ENCODE data around the gene MXD1. TPM values are rescaled to one million over a fixed set of nuclear protein-coding genes. Genes with fewer than 3 reads are reported as not detected.

MXD1 gene
- total RNA-seq, 1 donor from 2014 or later: 3.3 TPM

DNA sequence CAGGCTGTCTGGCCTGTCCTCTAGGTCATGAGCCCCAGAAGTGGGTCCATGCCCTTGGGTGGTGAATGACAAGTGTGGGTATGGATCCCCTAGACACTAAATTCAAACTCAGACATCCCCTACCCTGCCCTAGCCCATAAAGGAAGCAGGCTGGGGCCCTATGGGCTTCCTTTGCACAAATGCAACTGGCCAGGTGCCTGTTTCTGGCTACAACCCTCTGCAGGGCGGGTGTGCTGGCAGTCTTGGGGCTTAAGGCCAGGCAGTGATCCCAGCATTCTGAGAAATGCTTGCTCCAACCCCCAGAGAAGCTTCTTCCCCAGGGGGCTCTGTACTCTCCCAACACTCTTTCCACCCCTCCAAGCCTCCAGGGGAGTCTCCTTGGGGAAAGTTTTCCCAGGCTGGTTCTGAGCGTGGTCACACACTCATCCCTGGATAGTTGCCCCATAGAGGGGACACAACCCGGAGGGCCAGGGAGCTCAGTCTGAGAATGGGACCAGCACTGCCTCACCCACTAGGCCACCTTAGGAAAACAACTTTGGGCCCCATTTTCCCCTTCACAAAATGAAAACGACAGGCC lies 63.1 kb downstream of the MXD1 start:
- H3K27me3 Mint-ChIP-seq (ENCODE audit: unreplicated experiment): peaks cover 3% of the 10 kb centered on the region
- H3K27ac Mint-ChIP-seq (ENCODE audit: unreplicated experiment): no peak overlapping the region
- peaks cover under 1% of the 10 kb centered on the region for H3K36me3 Mint-ChIP-seq (ENCODE audit: low read depth, unreplicated experiment)
- H3K4me3 Mint-ChIP-seq (ENCODE audit: unreplicated experiment): no peak overlapping the region
- no peaks in the 10 kb centered on the region for H3K4me1 Mint-ChIP-seq (ENCODE audit: unreplicated experiment)
- TF ChIP-seq, protein P1, sequence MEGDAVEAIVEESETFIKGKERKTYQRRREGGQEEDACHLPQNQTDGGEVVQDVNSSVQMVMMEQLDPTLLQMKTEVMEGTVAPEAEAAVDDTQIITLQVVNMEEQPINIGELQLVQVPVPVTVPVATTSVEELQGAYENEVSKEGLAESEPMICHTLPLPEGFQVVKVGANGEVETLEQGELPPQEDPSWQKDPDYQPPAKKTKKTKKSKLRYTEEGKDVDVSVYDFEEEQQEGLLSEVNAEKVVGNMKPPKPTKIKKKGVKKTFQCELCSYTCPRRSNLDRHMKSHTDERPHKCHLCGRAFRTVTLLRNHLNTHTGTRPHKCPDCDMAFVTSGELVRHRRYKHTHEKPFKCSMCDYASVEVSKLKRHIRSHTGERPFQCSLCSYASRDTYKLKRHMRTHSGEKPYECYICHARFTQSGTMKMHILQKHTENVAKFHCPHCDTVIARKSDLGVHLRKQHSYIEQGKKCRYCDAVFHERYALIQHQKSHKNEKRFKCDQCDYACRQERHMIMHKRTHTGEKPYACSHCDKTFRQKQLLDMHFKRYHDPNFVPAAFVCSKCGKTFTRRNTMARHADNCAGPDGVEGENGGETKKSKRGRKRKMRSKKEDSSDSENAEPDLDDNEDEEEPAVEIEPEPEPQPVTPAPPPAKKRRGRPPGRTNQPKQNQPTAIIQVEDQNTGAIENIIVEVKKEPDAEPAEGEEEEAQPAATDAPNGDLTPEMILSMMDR (IDR thresholded peaks at IDR 0.05; ENCODE audit: unreplicated experiment): no peak
- DNase-seq (ENCODE audit: low spot score): no peak
- H3K9me3 Mint-ChIP-seq (ENCODE audit: unreplicated experiment): no peaks in the 10 kb centered on the region

DNA sequence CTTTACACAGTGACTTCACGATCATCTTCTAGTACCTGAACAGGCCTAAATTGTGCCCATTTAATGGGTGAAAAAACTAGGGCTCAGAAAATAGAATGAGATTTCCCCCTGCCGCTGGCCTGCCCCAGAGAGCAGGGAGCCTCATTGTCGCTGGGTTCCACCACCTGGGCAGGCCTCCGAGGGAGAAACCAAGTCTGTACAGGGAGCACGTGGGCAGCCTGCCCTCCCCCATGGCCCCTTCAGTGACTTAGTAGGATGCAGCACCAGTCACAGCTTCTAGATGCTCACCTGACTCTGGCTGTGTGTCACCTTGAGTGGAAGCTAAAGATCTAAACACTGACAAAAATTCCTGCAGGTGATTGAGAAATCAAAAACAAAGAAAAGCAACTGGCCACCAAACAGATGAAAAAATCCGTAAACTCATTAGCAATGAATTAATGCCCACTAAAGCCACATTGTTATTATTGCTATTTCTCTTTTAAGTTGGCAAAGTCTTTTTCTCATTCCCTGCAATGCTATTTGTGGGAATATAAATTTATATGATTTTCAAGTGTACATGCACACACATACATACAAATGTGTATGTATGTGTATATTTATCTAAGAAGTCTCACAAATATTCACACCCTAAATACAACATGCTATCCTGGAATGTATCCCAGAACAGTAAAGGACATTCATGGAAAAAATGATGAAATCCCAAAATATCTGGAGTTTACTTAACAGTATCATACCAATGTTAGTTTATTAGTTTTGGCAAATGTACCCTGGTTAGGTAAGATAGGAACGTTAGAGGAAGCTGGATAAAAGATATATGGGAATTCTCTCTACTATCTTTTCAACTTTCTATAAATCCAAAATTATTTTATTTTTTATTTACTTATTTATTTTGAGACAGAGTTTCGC lies 65.2 kb downstream of the MXD1 start:
- no peak overlapping the region for H3K4me3 Mint-ChIP-seq (ENCODE audit: unreplicated experiment)
- no peak for DNase-seq (ENCODE audit: low spot score)
- H3K27me3 Mint-ChIP-seq (ENCODE audit: unreplicated experiment): peaks cover 6% of the 10 kb centered on the region
- H3K9me3 Mint-ChIP-seq (ENCODE audit: unreplicated experiment): no peaks in the 10 kb centered on the region
- peaks cover 5% of the 10 kb centered on the region for H3K36me3 Mint-ChIP-seq (ENCODE audit: low read depth, unreplicated experiment)
- H3K27ac Mint-ChIP-seq (ENCODE audit: unreplicated experiment): no peak overlapping the region
- H3K4me1 Mint-ChIP-seq (ENCODE audit: unreplicated experiment): peaks cover 5% of the 10 kb centered on the region
- TF ChIP-seq, protein P1 (IDR thresholded peaks at IDR 0.05; ENCODE audit: unreplicated experiment): no peak

DNA sequence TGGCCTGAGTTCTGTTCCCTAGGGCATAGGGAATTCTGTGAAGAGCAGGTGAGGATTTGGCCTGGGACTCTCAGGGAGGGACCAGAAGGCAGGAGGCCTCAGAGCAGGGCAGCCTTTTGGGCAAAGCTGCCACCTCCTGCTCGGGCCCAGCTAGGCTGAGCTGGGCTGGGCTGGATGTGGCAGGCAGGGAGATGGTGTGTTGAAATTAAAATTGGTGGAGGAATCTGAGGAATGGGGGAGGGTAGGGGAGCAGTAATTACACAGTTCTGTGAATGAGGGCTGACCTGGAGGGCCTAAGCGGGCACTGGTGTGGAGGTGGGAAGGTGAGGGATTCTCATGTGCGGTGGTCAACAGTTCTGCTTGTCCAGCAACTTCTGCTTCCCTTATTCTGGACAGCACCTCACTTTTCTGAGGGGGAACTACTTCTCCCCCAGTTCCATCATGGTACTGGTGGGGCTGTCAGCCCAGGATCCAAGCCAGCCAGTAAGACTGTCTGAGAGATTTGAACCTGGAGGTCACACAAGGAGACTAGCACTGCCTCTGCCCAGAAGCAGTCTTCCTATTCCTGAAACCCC lies 68.6 kb downstream of the MXD1 start:
- Mint-ChIP-seq H3K4me1 (ENCODE audit: unreplicated experiment) (peaks cover 8% of the 10 kb centered on the region), H3K27ac (ENCODE audit: unreplicated experiment) (peak overlapping the region; percentile 54), H3K36me3 (ENCODE audit: low read depth, unreplicated experiment) (peaks cover 6% of the 10 kb centered on the region), H3K9me3 (ENCODE audit: unreplicated experiment) (no peaks in the 10 kb centered on the region), H3K4me3 (ENCODE audit: unreplicated experiment) (no peak overlapping the region), H3K27me3 (ENCODE audit: unreplicated experiment) (peaks cover 8% of the 10 kb centered on the region)
- TF ChIP-seq, protein P1 (IDR thresholded peaks at IDR 0.05; ENCODE audit: unreplicated experiment): no peak
- no peak for DNase-seq (ENCODE audit: low spot score)

DNA sequence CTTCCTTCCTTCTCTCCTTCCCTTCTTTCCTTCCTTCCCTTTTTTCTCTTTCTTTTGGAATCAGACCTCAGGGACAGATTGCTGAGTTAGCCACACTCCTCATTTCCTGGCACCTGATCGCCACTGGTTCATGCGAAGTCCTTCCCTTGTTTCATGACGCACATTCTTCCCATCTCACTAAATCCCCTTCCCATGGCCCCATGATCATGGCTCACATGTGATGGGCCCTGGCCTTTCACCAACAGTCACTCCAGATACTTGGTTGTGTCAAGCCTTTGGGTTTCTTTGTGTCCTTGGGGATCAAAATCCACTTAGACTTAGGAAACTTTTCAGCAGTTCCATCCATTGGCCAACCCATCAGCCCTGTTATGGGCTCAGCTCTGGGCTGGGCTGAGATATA lies 70.3 kb downstream of the MXD1 start:
- H3K9me3 Mint-ChIP-seq (ENCODE audit: unreplicated experiment): no peaks in the 10 kb centered on the region
- H3K27me3 Mint-ChIP-seq (ENCODE audit: unreplicated experiment): peaks cover 8% of the 10 kb centered on the region
- H3K4me3 Mint-ChIP-seq (ENCODE audit: unreplicated experiment): peak overlapping the region; percentile 53
- TF ChIP-seq, protein P1 (IDR thresholded peaks at IDR 0.05; ENCODE audit: unreplicated experiment): no peak
- peaks cover 8% of the 10 kb centered on the region for H3K4me1 Mint-ChIP-seq (ENCODE audit: unreplicated experiment)
- peaks cover 6% of the 10 kb centered on the region for H3K36me3 Mint-ChIP-seq (ENCODE audit: low read depth, unreplicated experiment)
- H3K27ac Mint-ChIP-seq (ENCODE audit: unreplicated experiment): no peak overlapping the region
- DNase-seq (ENCODE audit: low spot score): no peak

Data from endothelial cell (in vitro differentiated cells).